SK-N-SH (cell line): ENCODE results near the gene RPH3AL. TPM values are rescaled to one million over a fixed set of nuclear protein-coding genes. Genes with fewer than 3 reads are reported as not detected.

Experiments used
- CTCF ChIA-PET: fragments of 300-600, 350-600 bp; formaldehyde crosslinking; extraction: SDS; loops from one replicate; lab custom pipeline; 2021; lab: Yijun Ruan, JAX
- POLR2A ChIA-PET: fragments of 350-600 bp; sonication (Branson Sonifier 250); formaldehyde crosslinking; extraction: SDS; loops from one replicate; lab custom pipeline; 2020; ENCODE audit warnings: antibody characterized with exemption, inconsistent platforms; lab: Yijun Ruan, JAX
- DNase-seq: peaks from one replicate; pipeline ENCODE4 v3.0.0; 2012
- H2AFZ ChIP-seq: fragments of 200-600 bp; sonication (generic); 2 replicates; pipeline ENCODE4 v1.8.1; 2016; ENCODE audit warnings: antibody characterized with exemption, mild to moderate bottlenecking, low read depth
- H3F3A ChIP-seq: fragments of 200-600 bp; sonication (generic); replicated peaks from 2 replicates; pipeline ENCODE3; 2016; ENCODE audit warnings: antibody characterized with exemption, mild to moderate bottlenecking; ENCODE audit not compliant: insufficient read depth
- H3K27ac ChIP-seq, 2 experiments: fragments of 200-500 bp in 1 of 2; fragments of 200-600 bp in 1 of 2; sonication (Bioruptor generic) in 1 of 2; sonication (generic), shearing (Covaris generic) in 1 of 2; 2 replicates each; pipeline versions ENCODE4 v1.5.1 to v1.6.1; 2014 to 2016; ENCODE audit warnings: low read depth in 2 of 2, inconsistent platforms in 1 of 2, low read length in 1 of 2, mild to moderate bottlenecking in 1 of 2, mixed read lengths in 1 of 2
- H3K27me3 ChIP-seq: fragments of 200-600 bp; sonication (generic), shearing (Covaris generic); 2 replicates; pipeline ENCODE4 v1.6.1; 2016; ENCODE audit warnings: mixed run types; ENCODE audit not compliant: insufficient read depth
- H3K36me3 ChIP-seq, 2 experiments: fragments of 200-500 bp in 1 of 2; fragments of 200-600 bp in 1 of 2; sonication (Bioruptor generic) in 1 of 2; sonication (generic) in 1 of 2; replicated peaks in 1 of 2; 2 replicates each; pipeline versions ENCODE3 to v1.5.1; 2014 to 2016; ENCODE audit warnings: low read length in 1 of 2, mild to moderate bottlenecking in 1 of 2; ENCODE audit not compliant: insufficient read depth in 2 of 2, control insufficient read depth in 1 of 2
- H3K4me1 ChIP-seq, 2 experiments: fragments of 200-500 bp in 1 of 2; fragments of 200-600 bp in 1 of 2; sonication (Bioruptor generic) in 1 of 2; sonication (generic), shearing (Covaris generic) in 1 of 2; 2 replicates each; pipeline versions ENCODE4 v1.5.1 to v1.6.1; 2014 to 2016; ENCODE audit warnings: low read depth in 1 of 2, low read length in 1 of 2, mixed run types in 1 of 2; ENCODE audit not compliant: insufficient read depth in 2 of 2, control insufficient read depth in 1 of 2
- H3K4me2 ChIP-seq: fragments of 200-600 bp; sonication (generic), shearing (Covaris generic); 2 replicates; pipeline ENCODE4 v1.6.1; 2017; ENCODE audit warnings: mixed run types
- H3K4me3 ChIP-seq, 2 experiments: fragments of 200-500 bp in 1 of 2; fragments of 200-600 bp in 1 of 2; sonication (Bioruptor generic) in 1 of 2; sonication (generic), shearing (Covaris generic) in 1 of 2; 2 replicates each; pipeline versions ENCODE4 v1.5.1 to v1.8.1; 2014 to 2016; ENCODE audit warnings: low read depth in 2 of 2, inconsistent platforms in 1 of 2, low read length in 1 of 2, mild to moderate bottlenecking in 1 of 2, mixed read lengths in 1 of 2, moderate library complexity in 1 of 2
- H3K79me2 ChIP-seq: fragments of 200-600 bp; sonication (generic); 2 replicates; pipeline ENCODE4 v1.8.1; 2017; ENCODE audit warnings: mild to moderate bottlenecking; ENCODE audit not compliant: insufficient read depth
- H3K9ac ChIP-seq: fragments of 200-600 bp; sonication (generic); 2 replicates; pipeline ENCODE4 v1.6.1; 2017; ENCODE audit warnings: mixed run types
- H3K9me2 ChIP-seq: fragments of 200-600 bp; sonication (generic); 2 replicates; pipeline ENCODE4 v1.6.1; 2017; ENCODE audit warnings: mixed run types
- H3K9me3 ChIP-seq: fragments of 200-600 bp; sonication (generic); 2 replicates; pipeline ENCODE4 v1.6.1; 2017; ENCODE audit warnings: mixed run types, mild to moderate bottlenecking, moderate library complexity
- H4K20me1 ChIP-seq: fragments of 200-600 bp; sonication (generic); 2 replicates; pipeline ENCODE4 v1.6.1; 2017; ENCODE audit warnings: mild to moderate bottlenecking, mixed run types; ENCODE audit not compliant: insufficient read depth
- EZH2phosphoT487 ChIP-seq: fragments of 200-600 bp; sonication (generic); IDR thresholded peaks from 2 replicates; pipeline ENCODE4 v1.6.1; 2017; ENCODE audit warnings: low read depth, mixed run types, mild to moderate bottlenecking, antibody characterized with exemption, moderate library complexity, borderline replicate concordance
- FOSL2 ChIP-seq: IDR thresholded peaks from 2 replicates; pipeline ENCODE4 v1.4.0; 2012; ENCODE audit warnings: low read depth, mild to moderate bottlenecking, moderate library complexity, borderline replicate concordance
- GATA2 ChIP-seq: sonication (generic); formaldehyde crosslinking; IDR thresholded peaks from 2 replicates; pipeline ENCODE4 v1.5.0; 2020; ENCODE audit warnings: mild to moderate bottlenecking, missing genetic modification reagents
- JUND ChIP-seq: IDR thresholded peaks from 2 replicates; pipeline ENCODE4 v1.4.0; 2012
- MAX ChIP-seq: IDR thresholded peaks from 2 replicates; pipeline ENCODE4 v1.4.0; 2012; ENCODE audit warnings: low read depth
- MXI1 ChIP-seq: IDR thresholded peaks from 2 replicates; pipeline ENCODE4 v1.6.1; 2012; ENCODE audit warnings: mild to moderate bottlenecking, low read depth, low read length, improper control_type of control experiment
- NRF1 ChIP-seq: IDR thresholded peaks from 2 replicates; pipeline ENCODE4 v1.6.1; 2012; ENCODE audit warnings: low read depth, mild to moderate bottlenecking, low read length
- POLR2AphosphoS5 ChIP-seq: IDR thresholded peaks from 2 replicates; pipeline ENCODE4 v1.6.1; 2012; ENCODE audit warnings: low read depth, low read length
- RFX5 ChIP-seq: IDR thresholded peaks from 2 replicates; pipeline ENCODE4 v1.6.1; 2012; ENCODE audit warnings: mild to moderate bottlenecking, improper control_type of control experiment, low read length
- RXRA ChIP-seq: IDR thresholded peaks from 2 replicates; pipeline ENCODE4 v1.4.0; 2012; ENCODE audit warnings: low read depth, mild to moderate bottlenecking, borderline replicate concordance
- SMC3 ChIP-seq: IDR thresholded peaks from 2 replicates; pipeline ENCODE4 v1.6.1; 2012; ENCODE audit warnings: low read depth, low read length, improper control_type of control experiment
- TAF1 ChIP-seq: IDR thresholded peaks from 2 replicates; pipeline ENCODE4 v1.6.1; 2012; ENCODE audit warnings: low read depth, mild to moderate bottlenecking, low read length, moderate library complexity, borderline replicate concordance
- TCF12 ChIP-seq: IDR thresholded peaks from 2 replicates; pipeline ENCODE4 v1.4.0; 2012
- TEAD4 ChIP-seq: IDR thresholded peaks from 2 replicates; pipeline ENCODE4 v1.4.0; 2012; ENCODE audit warnings: mild to moderate bottlenecking, borderline replicate concordance; ENCODE audit not compliant: insufficient read depth
- USF1 ChIP-seq: IDR thresholded peaks from 2 replicates; pipeline ENCODE4 v1.4.0; 2012; ENCODE audit warnings: low read depth, borderline replicate concordance
- YY1 ChIP-seq: IDR thresholded peaks from 2 replicates; pipeline ENCODE4 v1.4.0; 2012; ENCODE audit warnings: low read depth, mild to moderate bottlenecking
- WGBS: methylation state at CpG from one replicate; pipeline ENCODE4 v1.1.6; 2017; ENCODE audit warnings: low lambda C conversion rate; 5-methylcytosine and 5-hydroxymethylcytosine counted together
- polyA plus RNA-seq, 3 experiments: library from polyadenylated mRNA; depleted of rRNA; stranded (reverse); fragments of >200 nt; gene quantifications; 2 replicates each; pipeline ENCODE4 v1.2.3, GENCODE V29; 2012
- TF ChIP-seq, protein P1 (sequence below): fragments of 150-350 bp; IDR thresholded peaks from 2 replicates; pipeline ENCODE4 v1.6.1; 2016; ENCODE audit warnings: mild to moderate bottlenecking, low read depth, low read length
- TF ChIP-seq, protein P2 (sequence below): fragments of 200-600 bp; sonication (generic); IDR thresholded peaks from 2 replicates; pipeline ENCODE4 v1.6.1; 2017; ENCODE audit warnings: antibody characterized with exemption, mild to moderate bottlenecking, moderate library complexity

Gene RPH3AL
- polyA plus RNA-seq, 1 of the 3 experiments (the other 2 are of a cell fraction), result 2.9 TPM

GRCh38 chr17:313911-314613 is 38.5 kb downstream of the RPH3AL start:
- POLR2A ChIA-PET, result interaction anchor here (0.5 kb wide), 1 partner anchor 135 kb away, joined by 3 read pairs; no protein-coding TSS in a partner anchor

More at GRCh38 chr17:313911-314613, 38.5 kb downstream of the RPH3AL start:
- TF ChIP-seq FOSL2 (no peak), USF1 (no peak), MXI1 (no peak), NRF1 (no peak), RFX5 (no peak), GATA2 (no peak), RXRA (no peak), EZH2phosphoT487 (no peak), TEAD4 (no peak), YY1 (no peak), TCF12 (no peak), MAX (no peak), JUND (no peak), POLR2AphosphoS5 (no peak), SMC3 (no peak), TAF1 (no peak)
- TF ChIP-seq, protein P1, sequence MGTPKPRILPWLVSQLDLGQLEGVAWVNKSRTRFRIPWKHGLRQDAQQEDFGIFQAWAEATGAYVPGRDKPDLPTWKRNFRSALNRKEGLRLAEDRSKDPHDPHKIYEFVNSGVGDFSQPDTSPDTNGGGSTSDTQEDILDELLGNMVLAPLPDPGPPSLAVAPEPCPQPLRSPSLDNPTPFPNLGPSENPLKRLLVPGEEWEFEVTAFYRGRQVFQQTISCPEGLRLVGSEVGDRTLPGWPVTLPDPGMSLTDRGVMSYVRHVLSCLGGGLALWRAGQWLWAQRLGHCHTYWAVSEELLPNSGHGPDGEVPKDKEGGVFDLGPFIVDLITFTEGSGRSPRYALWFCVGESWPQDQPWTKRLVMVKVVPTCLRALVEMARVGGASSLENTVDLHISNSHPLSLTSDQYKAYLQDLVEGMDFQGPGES, result no peak
- TF ChIP-seq, protein P2, sequence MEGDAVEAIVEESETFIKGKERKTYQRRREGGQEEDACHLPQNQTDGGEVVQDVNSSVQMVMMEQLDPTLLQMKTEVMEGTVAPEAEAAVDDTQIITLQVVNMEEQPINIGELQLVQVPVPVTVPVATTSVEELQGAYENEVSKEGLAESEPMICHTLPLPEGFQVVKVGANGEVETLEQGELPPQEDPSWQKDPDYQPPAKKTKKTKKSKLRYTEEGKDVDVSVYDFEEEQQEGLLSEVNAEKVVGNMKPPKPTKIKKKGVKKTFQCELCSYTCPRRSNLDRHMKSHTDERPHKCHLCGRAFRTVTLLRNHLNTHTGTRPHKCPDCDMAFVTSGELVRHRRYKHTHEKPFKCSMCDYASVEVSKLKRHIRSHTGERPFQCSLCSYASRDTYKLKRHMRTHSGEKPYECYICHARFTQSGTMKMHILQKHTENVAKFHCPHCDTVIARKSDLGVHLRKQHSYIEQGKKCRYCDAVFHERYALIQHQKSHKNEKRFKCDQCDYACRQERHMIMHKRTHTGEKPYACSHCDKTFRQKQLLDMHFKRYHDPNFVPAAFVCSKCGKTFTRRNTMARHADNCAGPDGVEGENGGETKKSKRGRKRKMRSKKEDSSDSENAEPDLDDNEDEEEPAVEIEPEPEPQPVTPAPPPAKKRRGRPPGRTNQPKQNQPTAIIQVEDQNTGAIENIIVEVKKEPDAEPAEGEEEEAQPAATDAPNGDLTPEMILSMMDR, result no peak
- no peaks in the 10 kb centered on the region for H3K27me3 ChIP-seq
- no peak overlapping the region for H3K4me3 ChIP-seq
- CTCF ChIA-PET, result interaction anchor here (1.3 kb wide), 1 partner anchor 138 kb away, joined by 4 read pairs; no protein-coding TSS in a partner anchor
- H3K9ac ChIP-seq, result no peak overlapping the region
- H4K20me1 ChIP-seq, result no peaks in the 10 kb centered on the region
- no peak overlapping the region for H2AFZ ChIP-seq
- 97% methylated on average over 7 of the region's 9 CpGs for WGBS
- H3K9me3 ChIP-seq, result no peaks in the 10 kb centered on the region
- H3K9me2 ChIP-seq, result no peaks in the 10 kb centered on the region
- H3K79me2 ChIP-seq, result no peaks in the 10 kb centered on the region
- H3K4me1 ChIP-seq, result peaks cover 0 to 10% of the 10 kb centered on the region in 2 experiments; a peak in 1 of 4 replicates
- H3K4me2 ChIP-seq, result no peak overlapping the region
- no peaks in the 10 kb centered on the region for H3K36me3 ChIP-seq
- no peak for DNase-seq
- H3F3A ChIP-seq, result no peaks in the 10 kb centered on the region
- H3K27ac ChIP-seq, result no peak overlapping the region
